HG03025 (cell line): ENCODE results near the gene OSBPL3.

Experiments
- ATAC-seq: cut with Tn5 transposase; IDR thresholded peaks from one replicate; pipeline ENCODE4 v1.9.1; 2021; ENCODE audit warnings: mild to moderate bottlenecking, moderate library complexity; ENCODE audit not compliant: unreplicated experiment, low FRiP score

OSBPL3 gene

GRCh38 chr7:24981171-24981951 lies 1.4 kb upstream of the OSBPL3 start:
- no peak for ATAC-seq

- ATAC-seq: peak; percentile 18
These were observed 674 bp upstream of the OSBPL3 start for GRCh38 chr7:24980534-24981170.

- ATAC-seq: peak; percentile 40
These were observed 512 bp downstream of the OSBPL3 start for GRCh38 chr7:24979470-24979862.

- ATAC-seq: peak; percentile 0
These were observed 1.0 kb downstream of the OSBPL3 start for GRCh38 chr7:24978843-24979469.

- no peak for ATAC-seq
These were observed 4.2 kb downstream of the OSBPL3 start for GRCh38 chr7:24975644-24976260.

- no peak for ATAC-seq
These were observed 4.8 kb downstream of the OSBPL3 start for GRCh38 chr7:24975172-24975571.

- ATAC-seq: no peak
These were observed 5.7 kb downstream of the OSBPL3 start for GRCh38 chr7:24974026-24974832.

- ATAC-seq: no peak
These were observed 7.0 kb downstream of the OSBPL3 start for GRCh38 chr7:24972991-24973390.

GRCh38 chr7:24972166-24972477 lies 7.9 kb downstream of the OSBPL3 start:
- ATAC-seq: no peak

GRCh38 chr7:24971333-24972165 lies 8.4 kb downstream of the OSBPL3 start:
- ATAC-seq: no peak

GRCh38 chr7:24970676-24971075 lies 9.3 kb downstream of the OSBPL3 start:
- no peak for ATAC-seq

- no peak for ATAC-seq
These were observed 11.8 kb downstream of the OSBPL3 start for GRCh38 chr7:24968165-24968564.

GRCh38 chr7:24967696-24968095 lies 12.3 kb downstream of the OSBPL3 start:
- no peak for ATAC-seq

GRCh38 chr7:24966802-24967201 lies 13.2 kb downstream of the OSBPL3 start:
- no peak for ATAC-seq

GRCh38 chr7:24965831-24966708 lies 13.9 kb downstream of the OSBPL3 start:
- ATAC-seq: peak; percentile 77

- ATAC-seq: no peak
These were observed 15.8 kb downstream of the OSBPL3 start for GRCh38 chr7:24964191-24964590.

- ATAC-seq: no peak
These were observed 16.8 kb downstream of the OSBPL3 start for GRCh38 chr7:24963218-24963617.

- ATAC-seq: no peak
These were observed 17.5 kb downstream of the OSBPL3 start for GRCh38 chr7:24962418-24962962.
